Measurements from ENCODE around the gene C1orf21. TPM values are rescaled to one million over a fixed set of nuclear protein-coding genes. Genes with fewer than 3 reads are reported as not detected.

The C1orf21 gene
- total and polyA plus RNA-seq, 2 donors (not counting 3 experiments of a cell fraction or from before 2014, with no cell fraction given), result 0.79 to 8.5 TPM

- no peaks in the 10 kb centered on the region for H3K79me2 ChIP-seq (ENCODE audit: control insufficient read depth, insufficient read depth, low read length)
- FAIRE-seq (no peak), DNase-seq (ENCODE audit: low read depth, low spot score) (no peak)
- H4K20me1 ChIP-seq (replicated peaks; ENCODE audit: control insufficient read depth, extremely low read depth, insufficient read depth, low read length), result no peaks in the 10 kb centered on the region
- no peaks in the 10 kb centered on the region for H3K36me3 ChIP-seq (ENCODE audit: control insufficient read depth in 2 of 2, extremely low read depth in 1 of 2, insufficient read depth in 2 of 2, low read length in 2 of 2)
- no peak overlapping the region for H3K27ac ChIP-seq (ENCODE audit: insufficient read depth, low read depth, low read length)
- ChIA-PET CTCF (no interaction called here), POLR2A (no interaction called here)
- H3K27me3 ChIP-seq (ENCODE audit: control insufficient read depth in 2 of 2, insufficient read depth in 2 of 2, low read length in 2 of 2), result no peaks in the 10 kb centered on the region
- no peak overlapping the region for H3K9ac ChIP-seq (replicated peaks; ENCODE audit: extremely low read depth, insufficient read depth, low read length)
- BruUV-seq (replicated peaks), result no TSS peak
- no peaks in the 10 kb centered on the region for H3K4me1 ChIP-seq (ENCODE audit: control insufficient read depth, extremely low read depth, insufficient read depth, low read length)
- no peak overlapping the region for H3K4me2 ChIP-seq (ENCODE audit: insufficient read depth, low read length)
- H3K9me3 ChIP-seq (replicated peaks; ENCODE audit: control insufficient read depth, insufficient read depth, low read length), result no peaks in the 10 kb centered on the region
- intact Hi-C loops (cut with micrococcal nuclease), result no loop called here
- dilution Hi-C loops (cut with MboI; ENCODE audit: extremely low pct_ligation_motif_present, low sequenced_read_pairs), result no loop called here
- H3K9me1 ChIP-seq (replicated peaks; ENCODE audit: control insufficient read depth, extremely low read depth, insufficient read depth, low read length), result no peaks in the 10 kb centered on the region
- H2AFZ ChIP-seq (ENCODE audit: low read depth, low read length), result no peak overlapping the region
- TF ChIP-seq POLR2A (IDR thresholded peaks at IDR 0.05; ENCODE audit: low read depth, low read length) (no peak), FOS (IDR thresholded peaks at IDR 0.05; ENCODE audit: borderline replicate concordance, insufficient read depth, low read length) (no peak), JUN (IDR thresholded peaks at IDR 0.05; ENCODE audit: borderline replicate concordance, insufficient read depth, insufficient read length, low read depth) (no peak), EZH2 (IDR thresholded peaks at IDR 0.05; ENCODE audit: borderline replicate concordance, low read depth, low read length, severe bottlenecking) (no peak)
- H3K4me3 ChIP-seq (replicated peaks in 1 of 3; ENCODE audit: insufficient read depth in 1 of 3, low read depth in 1 of 3, low read length in 3 of 3), result no peak overlapping the region
Observed at GRCh38 chr1:184583849-184584248, 197.0 kb downstream of the C1orf21 start.

GRCh38 chr1:184588701-184589100 is 201.9 kb downstream of the C1orf21 start:
- no peak overlapping the region for H3K27ac ChIP-seq (ENCODE audit: insufficient read depth, low read depth, low read length)
- CTCF ChIA-PET, result interaction anchor here (0.8 to 1.5 kb wide), 3 partner anchors 26 to 75 kb away, joined by 3 to 4 read pairs (median 3); no protein-coding TSS in a partner anchor
- no peaks in the 10 kb centered on the region for H3K36me3 ChIP-seq (ENCODE audit: control insufficient read depth in 2 of 2, extremely low read depth in 1 of 2, insufficient read depth in 2 of 2, low read length in 2 of 2)
- H3K4me2 ChIP-seq (ENCODE audit: insufficient read depth, low read length), result no peak overlapping the region
- no peaks in the 10 kb centered on the region for H3K9me1 ChIP-seq (replicated peaks; ENCODE audit: control insufficient read depth, extremely low read depth, insufficient read depth, low read length)
- H3K9me3 ChIP-seq (replicated peaks; ENCODE audit: control insufficient read depth, insufficient read depth, low read length), result no peaks in the 10 kb centered on the region
- intact Hi-C loops (cut with micrococcal nuclease) (no loop called here), dilution Hi-C loops (cut with MboI; ENCODE audit: extremely low pct_ligation_motif_present, low sequenced_read_pairs) (no loop called here)
- no peaks in the 10 kb centered on the region for H3K79me2 ChIP-seq (ENCODE audit: control insufficient read depth, insufficient read depth, low read length)
- H3K4me3 ChIP-seq (replicated peaks in 1 of 3; ENCODE audit: insufficient read depth in 1 of 3, low read depth in 1 of 3, low read length in 3 of 3), result no peak overlapping the region
- no peaks in the 10 kb centered on the region for H3K27me3 ChIP-seq (ENCODE audit: control insufficient read depth in 2 of 2, insufficient read depth in 2 of 2, low read length in 2 of 2)
- H3K9ac ChIP-seq (replicated peaks; ENCODE audit: extremely low read depth, insufficient read depth, low read length), result no peak overlapping the region
- FAIRE-seq (no peak), DNase-seq (ENCODE audit: low read depth, low spot score) (no peak)
- TF ChIP-seq MAX (IDR thresholded peaks at IDR 0.05; ENCODE audit: insufficient read depth, insufficient read length), result no peak
- no peak overlapping the region for H2AFZ ChIP-seq (ENCODE audit: low read depth, low read length)
- BruUV-seq (replicated peaks), result no TSS peak
- no peaks in the 10 kb centered on the region for H4K20me1 ChIP-seq (replicated peaks; ENCODE audit: control insufficient read depth, extremely low read depth, insufficient read depth, low read length)
- no peaks in the 10 kb centered on the region for H3K4me1 ChIP-seq (ENCODE audit: control insufficient read depth, extremely low read depth, insufficient read depth, low read length)
- POLR2A ChIA-PET, result no interaction called here
